ENCODE data around the gene ULK2. TPM values are rescaled to one million over a fixed set of nuclear protein-coding genes. Genes with fewer than 3 reads are reported as not detected.
A peak's percentile ranks its signal among the peaks of the same experiment; 100 is the strongest.

ULK2 gene
- total RNA-seq, 2 donors from 2014 or later: 19.5 to 33.7 TPM

- no peak for DNase-seq
- H3K36me3 ChIP-seq (ENCODE audit: control insufficient read depth, insufficient read depth, low read length): no peaks in the 10 kb centered on the region
- TF ChIP-seq CTCF (conservative IDR thresholded peaks at IDR 0.05): no peak
- Mint-ChIP-seq H3K27me3 (ENCODE audit: insufficient read depth) (peaks cover 4% of the 10 kb centered on the region), H3K4me3 (no peak overlapping the region), H3K36me3 (ENCODE audit: low read depth) (no peaks in the 10 kb centered on the region), H3K27ac (peak overlapping the region; percentile 13), H3K9me3 (no peaks in the 10 kb centered on the region), H3K4me1 (peaks cover 7% of the 10 kb centered on the region)
- WGBS, 2 experiments (ENCODE audit: insufficient coverage in 1 of 2, insufficient read length in 1 of 2): 91% methylated on average over 9 to 12 of the region's 12 CpGs
- H3K4me3 ChIP-seq (ENCODE audit: low read length): no peak overlapping the region
- no peaks in the 10 kb centered on the region for H3K4me1 ChIP-seq (ENCODE audit: control insufficient read depth, insufficient read depth, low read length)
- no peaks in the 10 kb centered on the region for H3K27me3 ChIP-seq (ENCODE audit: control insufficient read depth, insufficient read depth, low read length, poor library complexity, severe bottlenecking)
- H3K9me3 ChIP-seq (ENCODE audit: control insufficient read depth, low read length): no peaks in the 10 kb centered on the region
- no peak overlapping the region for H3K9ac ChIP-seq (ENCODE audit: extremely low read depth, low read length, poor library complexity, severe bottlenecking)
- H3K27ac ChIP-seq (ENCODE audit: low read depth, low read length): no peak overlapping the region
Observed at GRCh38 chr17:19753051-19753509, 114.7 kb downstream of the ULK2 start.

- Histone ChIP-seq H3K9ac (ENCODE audit: extremely low read depth, low read length, poor library complexity, severe bottlenecking) (no peak overlapping the region), H3K9me3 (ENCODE audit: control insufficient read depth, low read length) (no peaks in the 10 kb centered on the region), H3K4me3 (ENCODE audit: low read length) (no peak overlapping the region), H3K27me3 (ENCODE audit: control insufficient read depth, insufficient read depth, low read length, poor library complexity, severe bottlenecking) (no peaks in the 10 kb centered on the region), H3K27ac (ENCODE audit: low read depth, low read length) (no peak overlapping the region), H3K36me3 (ENCODE audit: control insufficient read depth, insufficient read depth, low read length) (no peaks in the 10 kb centered on the region), H3K4me1 (ENCODE audit: control insufficient read depth, insufficient read depth, low read length) (no peaks in the 10 kb centered on the region)
- H3K36me3 Mint-ChIP-seq (ENCODE audit: low read depth): no peaks in the 10 kb centered on the region
- H3K4me1 Mint-ChIP-seq: peaks cover 7% of the 10 kb centered on the region
- TF ChIP-seq CTCF (conservative IDR thresholded peaks at IDR 0.05): no peak
- H3K9me3 Mint-ChIP-seq: no peaks in the 10 kb centered on the region
- H3K27me3 Mint-ChIP-seq (ENCODE audit: insufficient read depth): peaks cover 4% of the 10 kb centered on the region
- WGBS, 2 experiments (ENCODE audit: insufficient coverage in 1 of 2, insufficient read length in 1 of 2): 91 to 92% methylated on average over 14 to 15 of the region's 15 CpGs
- peak overlapping the region; percentile 13 for H3K27ac Mint-ChIP-seq
- no peak for DNase-seq
- H3K4me3 Mint-ChIP-seq: no peak overlapping the region
Observed at GRCh38 chr17:19752216-19753050, 115.3 kb downstream of the ULK2 start.

DNA sequence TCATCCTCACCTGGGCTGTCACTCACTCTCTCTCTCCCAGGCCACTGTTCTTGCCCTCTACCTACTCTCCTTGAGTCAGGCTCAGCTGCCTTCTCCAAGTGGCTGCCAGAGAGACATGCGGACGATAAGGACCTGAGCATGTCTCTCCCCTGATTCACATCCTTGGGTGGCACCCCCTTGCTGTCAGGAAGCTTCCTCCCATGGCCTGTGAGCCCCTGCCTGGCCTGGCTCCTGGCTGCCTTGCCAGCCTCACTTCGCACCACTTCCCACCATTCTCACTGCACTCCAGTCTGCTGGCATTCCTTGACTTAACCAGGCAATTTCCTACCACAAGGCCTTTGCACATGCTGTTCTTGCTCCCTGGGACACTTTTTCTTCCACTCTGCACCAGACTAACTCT, 116.9 kb downstream of the ULK2 start:
- H3K9me3 Mint-ChIP-seq: no peaks in the 10 kb centered on the region
- H3K9me3 ChIP-seq (ENCODE audit: control insufficient read depth, low read length): no peaks in the 10 kb centered on the region
- H3K27me3 ChIP-seq (ENCODE audit: control insufficient read depth, insufficient read depth, low read length, poor library complexity, severe bottlenecking): no peaks in the 10 kb centered on the region
- no peak overlapping the region for H3K27ac Mint-ChIP-seq
- H3K4me1 Mint-ChIP-seq: peaks cover 4% of the 10 kb centered on the region
- DNase-seq: no peak
- no peak overlapping the region for H3K4me3 ChIP-seq (ENCODE audit: low read length)
- no peaks in the 10 kb centered on the region for H3K4me1 ChIP-seq (ENCODE audit: control insufficient read depth, insufficient read depth, low read length)
- peaks cover 5% of the 10 kb centered on the region for H3K27me3 Mint-ChIP-seq (ENCODE audit: insufficient read depth)
- H3K36me3 ChIP-seq (ENCODE audit: control insufficient read depth, insufficient read depth, low read length): no peaks in the 10 kb centered on the region
- no peak for TF ChIP-seq CTCF (conservative IDR thresholded peaks at IDR 0.05)
- H3K4me3 Mint-ChIP-seq: no peak overlapping the region
- no peak overlapping the region for H3K9ac ChIP-seq (ENCODE audit: extremely low read depth, low read length, poor library complexity, severe bottlenecking)
- no peak overlapping the region for H3K27ac ChIP-seq (ENCODE audit: low read depth, low read length)
- H3K36me3 Mint-ChIP-seq (ENCODE audit: low read depth): no peaks in the 10 kb centered on the region
- WGBS, 2 experiments (ENCODE audit: insufficient coverage in 1 of 2, insufficient read length in 1 of 2): 92 to 100% methylated on average over 2 to 3 of the region's 3 CpGs

All from endodermal cell (in vitro differentiated cells).